Keratinocyte (primary cell): ENCODE measurements around the gene GALNT9. TPM values are rescaled to one million over a fixed set of nuclear protein-coding genes. Genes with fewer than 3 reads are reported as not detected.

ENCODE experiments used
- DNase-seq: peaks from one replicate; pipeline ENCODE4 v3.0.0-alpha.2; 2011; ENCODE audit warnings: low read depth, missing footprints, low spot score
- FAIRE-seq: peaks from 2 replicates; lab custom pipeline; 2011; peaks lifted over from hg19 to GRCh38; lab: Jason Lieb, UNC
- H2AFZ ChIP-seq: 2 replicates; pipeline ENCODE4 v1.6.0; 2012; ENCODE audit warnings: low read length, control low read depth, inconsistent platforms; ENCODE audit not compliant: control insufficient read depth
- H3K27ac ChIP-seq: 2 replicates; pipeline ENCODE4 v1.5.1; 2011; ENCODE audit warnings: low read length; ENCODE audit not compliant: control insufficient read depth, insufficient read depth
- H3K27me3 ChIP-seq: 3 replicates; pipeline ENCODE4 v1.6.0; 2011; ENCODE audit warnings: low read length; ENCODE audit not compliant: control insufficient read depth, insufficient read depth; ENCODE audit errors: extremely low read depth
- H3K36me3 ChIP-seq, 2 experiments: 2 replicates in 1 of 2; 3 replicates in 1 of 2; pipeline ENCODE4 v1.5.1; 2011; ENCODE audit warnings: low read length in 2 of 2, mild to moderate bottlenecking in 1 of 2; ENCODE audit not compliant: control insufficient read depth in 2 of 2, insufficient read depth in 2 of 2; ENCODE audit errors: extremely low read depth in 1 of 2
- H3K4me1 ChIP-seq: 3 replicates; pipeline ENCODE4 v1.5.1; 2011; ENCODE audit warnings: low read length; ENCODE audit not compliant: control insufficient read depth, insufficient read depth; ENCODE audit errors: extremely low read depth
- H3K4me2 ChIP-seq: 3 replicates; pipeline ENCODE4 v1.6.0; 2011; ENCODE audit warnings: low read depth, low read length; ENCODE audit not compliant: control insufficient read depth, insufficient read depth; ENCODE audit errors: extremely low read depth
- H3K4me3 ChIP-seq, 3 experiments: fragments of 200-600 bp in 1 of 3; sonication (generic) in 1 of 3; 2 replicates in 2 of 3; 3 replicates in 1 of 3; pipeline ENCODE4 v1.5.1; 2011 to 2016; ENCODE audit warnings: low read length in 3 of 3, mild to moderate bottlenecking in 3 of 3, control low read depth in 2 of 3, inconsistent platforms in 1 of 3, low read depth in 1 of 3, mixed read lengths in 1 of 3, mixed run types in 1 of 3, moderate library complexity in 1 of 3; ENCODE audit not compliant: control insufficient read depth in 2 of 3, insufficient read depth in 2 of 3; ENCODE audit errors: extremely low read depth in 1 of 3
- H3K79me2 ChIP-seq: 2 replicates; pipeline ENCODE4 v1.6.0; 2012; ENCODE audit warnings: low read length; ENCODE audit not compliant: control insufficient read depth, insufficient read depth
- H3K9ac ChIP-seq: 3 replicates; pipeline ENCODE4 v1.6.0; 2011; ENCODE audit warnings: low read length; ENCODE audit not compliant: control insufficient read depth, insufficient read depth; ENCODE audit errors: extremely low read depth
- H3K9me1 ChIP-seq: 3 replicates; pipeline ENCODE4 v1.6.0; 2011; ENCODE audit warnings: low read length; ENCODE audit not compliant: control insufficient read depth, insufficient read depth; ENCODE audit errors: extremely low read depth
- H3K9me3 ChIP-seq: 2 replicates; pipeline ENCODE4 v1.5.1; 2012; ENCODE audit warnings: low read depth, low read length; ENCODE audit not compliant: control insufficient read depth
- H4K20me1 ChIP-seq: 3 replicates; pipeline ENCODE4 v1.6.0; 2011; ENCODE audit warnings: low read length; ENCODE audit not compliant: control insufficient read depth, insufficient read depth; ENCODE audit errors: extremely low read depth
- EZH2 ChIP-seq: IDR thresholded peaks from one replicate; pipeline ENCODE4 v1.6.1; 2012; ENCODE audit warnings: inconsistent platforms, mild to moderate bottlenecking, low read length, moderate library complexity
- dilution Hi-C: fragments of 300-500 bp; cut with MboI; formaldehyde crosslinking; loops from one replicate; pipeline ENCODE4 v1.7.0; 2020; ENCODE audit warnings: low sequenced_read_pairs; ENCODE audit not compliant: extremely low pct_ligation_motif_present
- polyA plus RNA-seq, 5 experiments: library from polyadenylated mRNA; depleted of rRNA in 3 of 5; stranded (reverse) in 3 of 5; stranded (forward) in 1 of 5; unstranded in 1 of 5; fragments of >200 nt; gene quantifications; 1 replicate in 1 of 5; 2 replicates in 3 of 5; 3 replicates in 1 of 5; pipeline versions ENCODE4 v1.2.1 to v1.2.3, GENCODE V29; 2011 to 2012; ENCODE audit warnings: missing spikeins in 2 of 5, low read depth in 1 of 5, low replicate concordance in 1 of 5
- TF ChIP-seq, protein P1 (sequence below), 3 experiments: IDR thresholded peaks in 1 of 3; conservative IDR thresholded peaks in 1 of 3; optimal IDR thresholded peaks in 1 of 3; 2 replicates in 2 of 3; 3 replicates in 1 of 3; pipeline versions ENCODE3 to v1.5.1; 2011; ENCODE audit warnings: low read length in 3 of 3, mild to moderate bottlenecking in 3 of 3, moderate library complexity in 2 of 3, control low read depth in 1 of 3, inconsistent platforms in 1 of 3; ENCODE audit not compliant: insufficient read depth in 2 of 3; ENCODE audit errors: extremely low read depth in 1 of 3

Gene GALNT9
- polyA plus RNA-seq, 1 donor (not counting 4 experiments of a cell fraction or from before 2014, with no cell fraction given) = not detected

DNA sequence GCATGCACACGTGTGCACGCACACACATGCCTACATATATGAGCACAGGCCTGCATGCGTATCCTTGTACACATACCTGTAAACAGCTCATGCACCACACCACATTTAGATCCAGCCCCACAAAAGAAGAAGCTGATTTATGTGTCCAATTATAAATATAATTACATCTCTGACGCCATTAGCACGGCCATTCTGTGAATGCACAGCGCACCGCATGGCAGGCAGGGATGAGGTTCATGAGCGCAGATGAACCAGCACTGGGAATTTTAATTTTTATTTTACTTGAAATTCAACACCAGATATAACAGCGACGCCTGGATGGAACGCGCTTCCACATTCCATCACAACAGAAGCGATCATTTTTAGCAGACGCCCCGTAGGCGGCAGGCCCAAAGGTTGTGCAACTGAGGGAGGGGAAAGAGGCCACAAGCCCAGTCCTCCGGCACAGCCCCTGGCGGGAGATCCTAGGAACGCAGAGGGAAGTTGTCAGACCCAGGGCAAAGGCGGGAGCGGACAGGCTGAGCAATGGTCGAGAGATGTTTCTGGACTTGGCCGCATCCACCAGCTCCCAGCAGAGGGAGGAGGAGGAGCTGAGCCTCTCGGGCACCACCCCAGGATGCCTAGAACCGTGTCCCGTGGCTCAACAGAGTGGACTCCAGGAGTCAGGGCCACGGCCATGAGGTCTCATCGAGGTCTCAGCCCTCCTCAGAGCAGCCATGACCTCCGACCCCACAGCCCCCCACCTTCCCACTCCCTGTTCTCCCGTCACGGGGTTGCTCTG lies 37.9 kb upstream of the GALNT9 start:
- dilution Hi-C loops = no loop called here
- Histone ChIP-seq H3K9me3 (peaks cover 10% of the 10 kb centered on the region), H3K27me3 (no peaks in the 10 kb centered on the region), H3K27ac (no peak overlapping the region), H3K4me1 (no peaks in the 10 kb centered on the region), H3K4me2 (no peak overlapping the region), H3K9me1 (no peaks in the 10 kb centered on the region), H3K79me2 (no peaks in the 10 kb centered on the region), H3K36me3 (no peaks in the 10 kb centered on the region), H4K20me1 (no peaks in the 10 kb centered on the region), H3K9ac (no peak overlapping the region), H3K4me3 (no peak overlapping the region), H2AFZ (no peak overlapping the region)
- no peak for DNase-seq
- no peak for TF ChIP-seq EZH2
- TF ChIP-seq, protein P1, sequence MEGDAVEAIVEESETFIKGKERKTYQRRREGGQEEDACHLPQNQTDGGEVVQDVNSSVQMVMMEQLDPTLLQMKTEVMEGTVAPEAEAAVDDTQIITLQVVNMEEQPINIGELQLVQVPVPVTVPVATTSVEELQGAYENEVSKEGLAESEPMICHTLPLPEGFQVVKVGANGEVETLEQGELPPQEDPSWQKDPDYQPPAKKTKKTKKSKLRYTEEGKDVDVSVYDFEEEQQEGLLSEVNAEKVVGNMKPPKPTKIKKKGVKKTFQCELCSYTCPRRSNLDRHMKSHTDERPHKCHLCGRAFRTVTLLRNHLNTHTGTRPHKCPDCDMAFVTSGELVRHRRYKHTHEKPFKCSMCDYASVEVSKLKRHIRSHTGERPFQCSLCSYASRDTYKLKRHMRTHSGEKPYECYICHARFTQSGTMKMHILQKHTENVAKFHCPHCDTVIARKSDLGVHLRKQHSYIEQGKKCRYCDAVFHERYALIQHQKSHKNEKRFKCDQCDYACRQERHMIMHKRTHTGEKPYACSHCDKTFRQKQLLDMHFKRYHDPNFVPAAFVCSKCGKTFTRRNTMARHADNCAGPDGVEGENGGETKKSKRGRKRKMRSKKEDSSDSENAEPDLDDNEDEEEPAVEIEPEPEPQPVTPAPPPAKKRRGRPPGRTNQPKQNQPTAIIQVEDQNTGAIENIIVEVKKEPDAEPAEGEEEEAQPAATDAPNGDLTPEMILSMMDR (optimal IDR thresholded peaks at IDR 0.05 in 1 of 3, IDR thresholded peaks at IDR 0.05 in 1 of 3, conservative IDR thresholded peaks at IDR 0.05 in 1 of 3; ENCODE audit: extremely low read depth in 1 of 3, insufficient read depth in 2 of 3, low read length in 3 of 3) = no peak
- no peak for FAIRE-seq

DNA sequence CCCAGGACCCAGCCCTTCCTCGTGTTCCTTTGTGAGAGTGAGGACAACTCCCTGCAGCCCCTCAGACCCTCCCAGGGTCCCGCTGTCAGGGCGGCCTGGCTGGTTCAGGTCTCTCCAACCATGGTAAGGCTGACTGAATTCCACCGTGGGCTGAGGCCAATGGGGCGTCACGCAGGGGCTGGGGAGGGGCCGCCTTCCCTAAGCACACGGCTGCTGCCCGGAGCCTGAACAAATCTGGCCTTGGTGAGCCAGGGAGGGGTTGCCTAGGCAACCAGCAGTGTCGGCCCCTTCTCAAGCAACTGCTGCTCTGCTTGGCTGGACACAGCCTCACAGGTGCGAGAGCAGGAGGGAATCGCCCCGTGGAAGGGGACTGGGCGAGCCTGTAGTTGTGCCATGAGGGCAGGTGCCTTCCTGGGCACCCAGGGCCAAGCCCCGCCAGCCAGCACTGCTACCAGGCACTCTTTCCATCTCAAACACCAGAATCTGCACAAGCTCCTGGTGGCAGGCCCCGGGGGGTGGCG lies 37.0 kb upstream of the GALNT9 start:
- DNase-seq (no peak), FAIRE-seq (no peak)
- no peak overlapping the region for H3K27ac ChIP-seq
- H4K20me1 ChIP-seq = no peaks in the 10 kb centered on the region
- H3K27me3 ChIP-seq = no peaks in the 10 kb centered on the region
- no peak overlapping the region for H3K4me3 ChIP-seq
- no peak overlapping the region for H2AFZ ChIP-seq
- H3K4me2 ChIP-seq = no peak overlapping the region
- no peaks in the 10 kb centered on the region for H3K4me1 ChIP-seq
- dilution Hi-C loops = no loop called here
- H3K9me3 ChIP-seq = peaks cover 8% of the 10 kb centered on the region
- no peak overlapping the region for H3K9ac ChIP-seq
- H3K36me3 ChIP-seq = no peaks in the 10 kb centered on the region
- H3K9me1 ChIP-seq = no peaks in the 10 kb centered on the region
- H3K79me2 ChIP-seq = no peaks in the 10 kb centered on the region
- TF ChIP-seq, protein P1 (optimal IDR thresholded peaks at IDR 0.05 in 1 of 3, IDR thresholded peaks at IDR 0.05 in 1 of 3, conservative IDR thresholded peaks at IDR 0.05 in 1 of 3; ENCODE audit: extremely low read depth in 1 of 3, insufficient read depth in 2 of 3, low read length in 3 of 3) = no peak
- no peak for TF ChIP-seq EZH2
